ENCODE measurements around the gene EWSR1. TPM values are rescaled to one million over a fixed set of nuclear protein-coding genes. Genes with fewer than 3 reads are reported as not detected.

EWSR1 gene
- polyA plus RNA-seq, 1 donor from 2014 or later, result 277 TPM

- no peak overlapping the region for H3K27ac ChIP-seq (ENCODE audit: low read length)
- H3F3A ChIP-seq (ENCODE audit: insufficient read depth, low read length, poor library complexity, severe bottlenecking), result no peaks in the 10 kb centered on the region
- no peak for TF ChIP-seq POLR2AphosphoS5 (IDR thresholded peaks at IDR 0.05)
- TF ChIP-seq CTCF (IDR thresholded peaks at IDR 0.05; ENCODE audit: poor library complexity, severe bottlenecking), result no peak
- no peak for TF ChIP-seq TAF1 (IDR thresholded peaks at IDR 0.05; ENCODE audit: low read depth)
- TF ChIP-seq SMC3 (conservative IDR thresholded peaks at IDR 0.05; ENCODE audit: poor library complexity), result no peak
- no peak for TF ChIP-seq EZH2 (IDR thresholded peaks at IDR 0.05; ENCODE audit: borderline replicate concordance, insufficient read depth, low read length, poor library complexity, severe bottlenecking)
- TF ChIP-seq EP300 (conservative IDR thresholded peaks at IDR 0.05; ENCODE audit: poor library complexity, severe bottlenecking), result no peak
- TF ChIP-seq MXI1 (conservative IDR thresholded peaks at IDR 0.05; ENCODE audit: poor library complexity, severe bottlenecking), result no peak
- no peak for TF ChIP-seq REST (IDR thresholded peaks at IDR 0.05; ENCODE audit: borderline replicate concordance)
- TF ChIP-seq RAD21 (conservative IDR thresholded peaks at IDR 0.05), result no peak
- H3K36me3 ChIP-seq (ENCODE audit: insufficient read depth, low read length), result no peaks in the 10 kb centered on the region
- no peak overlapping the region for H2AFZ ChIP-seq (ENCODE audit: low read depth, low read length)
- H4K20me1 ChIP-seq (ENCODE audit: insufficient read depth), result no peaks in the 10 kb centered on the region
- H3K4me3 ChIP-seq (ENCODE audit: low read length), result no peak overlapping the region
- H3K79me2 ChIP-seq (replicated peaks; ENCODE audit: insufficient read depth, low read length), result no peaks in the 10 kb centered on the region
- H3K9ac ChIP-seq (ENCODE audit: low read length), result no peak overlapping the region
- H3K9me3 ChIP-seq (ENCODE audit: low read length), result no peaks in the 10 kb centered on the region
- no peak overlapping the region for H3K4me2 ChIP-seq (ENCODE audit: low read length)
- no peaks in the 10 kb centered on the region for H3K27me3 ChIP-seq (ENCODE audit: insufficient read depth, low read depth, low read length)
- H3K9me2 ChIP-seq (ENCODE audit: insufficient read depth, low read length), result no peaks in the 10 kb centered on the region
These were observed 42.5 kb upstream of the EWSR1 start for GRCh38 chr22:29225422-29226090.

GRCh38 chr22:29226351-29226981 is 41.6 kb upstream of the EWSR1 start:
- Histone ChIP-seq H3K27me3 (ENCODE audit: insufficient read depth, low read depth, low read length) (no peaks in the 10 kb centered on the region), H3K4me3 (ENCODE audit: low read length) (no peak overlapping the region), H3K27ac (ENCODE audit: low read length) (no peak overlapping the region), H3K9me2 (ENCODE audit: insufficient read depth, low read length) (no peaks in the 10 kb centered on the region), H3F3A (ENCODE audit: insufficient read depth, low read length, poor library complexity, severe bottlenecking) (no peaks in the 10 kb centered on the region), H3K79me2 (replicated peaks; ENCODE audit: insufficient read depth, low read length) (no peaks in the 10 kb centered on the region), H4K20me1 (ENCODE audit: insufficient read depth) (no peaks in the 10 kb centered on the region), H3K36me3 (ENCODE audit: insufficient read depth, low read length) (no peaks in the 10 kb centered on the region), H3K9ac (ENCODE audit: low read length) (no peak overlapping the region), H3K9me3 (ENCODE audit: low read length) (no peaks in the 10 kb centered on the region), H3K4me2 (ENCODE audit: low read length) (no peak overlapping the region), H2AFZ (ENCODE audit: low read depth, low read length) (no peak overlapping the region)
- TF ChIP-seq CTCF (IDR thresholded peaks at IDR 0.05; ENCODE audit: poor library complexity, severe bottlenecking), result no peak
- no peak for TF ChIP-seq MXI1 (conservative IDR thresholded peaks at IDR 0.05; ENCODE audit: poor library complexity, severe bottlenecking)
- TF ChIP-seq SMC3 (conservative IDR thresholded peaks at IDR 0.05; ENCODE audit: poor library complexity), result no peak
- TF ChIP-seq RAD21 (conservative IDR thresholded peaks at IDR 0.05), result no peak
- TF ChIP-seq EZH2 (IDR thresholded peaks at IDR 0.05; ENCODE audit: borderline replicate concordance, insufficient read depth, low read length, poor library complexity, severe bottlenecking), result no peak
- TF ChIP-seq REST (IDR thresholded peaks at IDR 0.05; ENCODE audit: borderline replicate concordance), result no peak
- no peak for TF ChIP-seq EP300 (conservative IDR thresholded peaks at IDR 0.05; ENCODE audit: poor library complexity, severe bottlenecking)

All from neural cell (in vitro differentiated cells).